Stimulated activated CD8-positive, alpha-beta memory T cell treated with anti-CD3 and anti-CD28 coated beads, Interleukin-15, amount 100 ng/mL, for 1 hour (primary cell): ENCODE results near the gene SLC12A5.

Experiments
- DNase-seq: peaks from one replicate; pipeline ENCODE4 v3.0.0-alpha.2; 2020; ENCODE audit warnings: low read depth

Gene SLC12A5

GRCh38 chr20:46006964-46007363, 22.1 kb upstream of the SLC12A5 start:
- no peak for DNase-seq

GRCh38 chr20:46007671-46008070, 21.3 kb upstream of the SLC12A5 start:
- no peak for DNase-seq

DNA sequence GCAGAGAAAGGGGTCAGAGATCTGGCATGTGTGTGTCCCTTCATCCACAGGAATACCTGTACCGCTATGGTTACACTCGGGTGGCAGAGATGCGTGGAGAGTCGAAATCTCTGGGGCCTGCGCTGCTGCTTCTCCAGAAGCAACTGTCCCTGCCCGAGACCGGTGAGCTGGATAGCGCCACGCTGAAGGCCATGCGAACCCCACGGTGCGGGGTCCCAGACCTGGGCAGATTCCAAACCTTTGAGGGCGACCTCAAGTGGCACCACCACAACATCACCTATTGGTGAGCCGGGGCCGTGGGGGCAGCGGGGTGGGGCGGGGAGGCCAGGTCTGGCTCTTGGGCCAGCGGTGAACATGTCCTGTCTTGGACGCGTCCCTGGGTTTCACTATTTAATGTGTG, 19.2 kb upstream of the SLC12A5 start:
- DNase-seq = no peak

- DNase-seq = no peak
Observed at GRCh38 chr20:46010491-46011391, 18.3 kb upstream of the SLC12A5 start.

GRCh38 chr20:46011631-46012482, 17.2 kb upstream of the SLC12A5 start:
- DNase-seq = no peak

- DNase-seq = no peak
Observed at GRCh38 chr20:46012921-46013320, 16.1 kb upstream of the SLC12A5 start.

DNA sequence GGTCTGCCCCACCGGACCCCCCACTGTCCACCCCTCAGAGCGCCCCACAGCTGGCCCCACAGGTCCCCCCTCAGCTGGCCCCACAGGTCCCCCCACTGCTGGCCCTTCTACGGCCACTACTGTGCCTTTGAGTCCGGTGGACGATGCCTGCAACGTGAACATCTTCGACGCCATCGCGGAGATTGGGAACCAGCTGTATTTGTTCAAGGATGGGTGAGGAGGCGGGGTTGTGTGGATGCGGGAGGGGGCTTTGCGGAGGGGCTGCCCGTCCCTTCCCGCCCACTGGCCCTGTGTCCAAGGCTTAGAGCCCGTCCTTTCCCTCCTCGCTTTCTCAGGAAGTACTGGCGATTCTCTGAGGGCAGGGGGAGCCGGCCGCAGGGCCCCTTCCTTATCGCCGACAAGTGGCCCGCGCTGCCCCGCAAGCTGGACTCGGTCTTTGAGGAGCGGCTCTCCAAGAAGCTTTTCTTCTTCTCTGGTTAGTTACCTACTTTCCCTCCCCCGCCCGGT, 15.6 kb upstream of the SLC12A5 start:
- no peak for DNase-seq

DNA sequence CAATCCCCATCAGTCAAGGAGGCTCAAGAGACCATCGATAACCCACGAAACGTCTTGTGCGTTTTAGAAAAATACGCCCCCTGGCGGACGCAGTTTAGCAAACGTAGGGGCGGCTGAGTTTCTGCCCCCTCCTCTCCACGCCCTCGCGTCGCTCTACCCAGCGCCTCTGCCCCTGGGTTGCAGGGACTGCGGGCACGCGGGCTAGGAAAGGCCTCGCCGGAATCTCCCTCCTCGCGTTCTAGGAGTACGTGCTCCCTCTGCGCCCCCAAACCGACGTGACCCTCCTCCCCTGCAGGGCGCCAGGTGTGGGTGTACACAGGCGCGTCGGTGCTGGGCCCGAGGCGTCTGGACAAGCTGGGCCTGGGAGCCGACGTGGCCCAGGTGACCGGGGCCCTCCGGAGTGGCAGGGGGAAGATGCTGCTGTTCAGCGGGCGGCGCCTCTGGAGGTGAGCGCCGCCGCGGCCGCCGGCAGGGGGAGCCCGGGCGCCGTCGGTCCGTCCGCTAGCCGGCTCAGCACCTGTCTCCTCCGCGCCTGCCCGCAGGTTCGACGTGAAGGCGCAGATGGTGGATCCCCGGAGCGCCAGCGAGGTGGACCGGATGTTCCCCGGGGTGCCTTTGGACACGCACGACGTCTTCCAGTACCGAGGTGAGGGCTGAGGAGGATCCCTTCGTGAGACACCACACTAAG, 15.0 kb upstream of the SLC12A5 start:
- peak; percentile 37 for DNase-seq

GRCh38 chr20:46014517-46015396, 14.3 kb upstream of the SLC12A5 start:
- DNase-seq = no peak

DNA sequence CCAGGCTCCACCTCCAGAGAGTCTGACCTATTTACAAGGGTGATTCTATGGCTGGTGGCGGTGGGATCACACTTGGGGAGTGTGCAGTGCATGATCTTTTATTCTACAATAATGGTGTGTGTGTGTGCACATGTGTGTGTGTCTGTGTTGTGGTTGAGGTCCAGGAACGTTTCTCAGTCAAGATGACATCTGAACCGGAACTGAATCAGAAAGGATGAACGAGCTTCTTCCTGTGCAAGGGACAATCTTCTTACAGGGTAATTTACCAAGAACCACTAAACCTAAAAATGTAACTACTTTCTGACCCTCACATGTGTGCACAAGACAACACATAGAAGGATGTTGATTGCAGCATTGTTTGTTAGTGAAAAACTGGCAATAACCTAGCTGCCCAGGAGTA, 11.7 kb upstream of the SLC12A5 start:
- DNase-seq = no peak

DNA sequence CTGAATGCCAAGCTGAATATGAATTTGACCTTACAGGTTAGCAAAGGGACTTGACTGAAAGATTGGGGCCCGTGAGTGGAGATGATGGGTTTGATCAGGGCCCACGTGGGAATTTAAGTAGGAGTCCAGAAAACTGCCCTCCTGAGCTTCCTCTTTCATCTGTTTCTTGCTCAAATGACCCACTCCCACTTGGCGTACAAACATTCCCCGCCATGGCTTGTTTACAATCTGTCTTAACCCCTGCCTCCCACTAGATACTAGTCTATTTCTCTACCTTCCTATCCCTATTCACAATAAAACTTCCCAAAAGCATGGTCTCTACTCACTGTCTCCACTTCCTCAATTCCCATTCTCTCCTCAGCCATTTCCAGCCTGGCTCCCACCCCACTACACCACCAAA, 10.9 kb upstream of the SLC12A5 start:
- DNase-seq = no peak

- DNase-seq = no peak
Observed at GRCh38 chr20:46018611-46019010, 10.4 kb upstream of the SLC12A5 start.

- no peak for DNase-seq
Observed at GRCh38 chr20:46020555-46020954, 8.5 kb upstream of the SLC12A5 start.

DNA sequence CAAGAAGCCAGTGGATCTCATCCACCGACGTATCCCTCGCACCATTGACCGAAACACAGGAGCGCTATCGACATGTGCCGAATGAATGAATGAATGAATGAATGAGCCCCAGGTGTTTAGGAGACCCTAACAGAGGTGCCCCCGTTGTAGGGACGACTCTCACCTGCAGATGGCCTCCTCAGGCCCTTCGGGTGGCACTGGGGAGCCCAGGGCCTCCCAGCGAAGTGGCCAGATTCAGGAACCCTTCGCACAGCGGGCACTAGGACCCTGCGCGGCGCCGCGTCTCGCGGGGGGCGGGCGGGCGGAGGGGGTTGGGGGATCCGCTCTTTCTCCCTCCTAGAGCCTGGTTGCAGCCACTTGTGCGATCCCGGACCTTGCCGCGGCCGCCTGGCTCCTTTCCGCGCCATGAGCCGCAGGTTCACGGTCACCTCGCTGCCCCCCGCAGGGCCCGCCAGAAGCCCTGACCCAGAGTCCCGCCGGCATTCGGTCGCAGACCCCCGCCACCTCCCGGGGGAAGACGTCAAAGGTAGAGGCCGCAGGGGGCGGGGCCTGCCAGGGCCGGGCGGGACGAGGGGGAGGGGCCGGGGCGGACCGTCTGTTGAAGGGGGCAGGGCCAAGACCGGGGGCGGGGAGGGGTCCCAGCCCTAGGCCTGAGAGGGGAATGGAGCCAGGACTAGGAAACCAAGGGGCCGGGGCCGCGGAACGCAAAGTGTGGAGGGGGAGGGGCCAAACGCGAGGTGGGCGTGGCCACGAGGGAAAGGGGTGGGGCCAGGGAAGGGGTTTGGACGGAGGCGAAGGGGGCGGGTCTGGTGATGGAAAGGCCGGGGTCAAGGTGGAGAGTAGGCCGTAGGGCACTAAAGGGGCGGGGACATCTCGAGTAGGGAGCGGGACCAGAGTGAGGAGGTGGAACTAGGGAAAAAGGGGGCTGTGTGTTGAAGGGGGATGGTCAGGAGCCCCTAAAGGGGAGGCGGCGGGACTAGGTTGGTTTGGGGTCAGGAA, 7.4 kb upstream of the SLC12A5 start:
- DNase-seq = no peak

- peak; percentile 56 for DNase-seq
Observed at GRCh38 chr20:46022411-46023147, 6.4 kb upstream of the SLC12A5 start.

DNA sequence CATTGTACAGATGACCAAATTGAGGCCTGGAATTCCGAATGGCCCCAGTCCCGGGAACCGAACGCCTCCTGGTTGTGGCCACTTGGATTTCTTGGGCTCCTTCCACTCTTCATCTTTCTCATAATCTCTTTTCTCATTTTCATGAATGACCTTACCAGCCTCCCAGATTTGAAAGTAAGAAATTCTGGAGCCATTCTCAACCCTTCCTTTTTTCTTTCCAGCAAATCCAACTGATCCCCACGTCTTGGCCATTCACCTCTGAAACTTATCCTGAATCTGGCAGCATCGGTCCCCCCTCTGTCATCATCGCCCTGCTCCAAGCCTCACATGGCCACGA, 5.9 kb upstream of the SLC12A5 start:
- DNase-seq = no peak

GRCh38 chr20:46023999-46024398, 5.0 kb upstream of the SLC12A5 start:
- no peak for DNase-seq

DNA sequence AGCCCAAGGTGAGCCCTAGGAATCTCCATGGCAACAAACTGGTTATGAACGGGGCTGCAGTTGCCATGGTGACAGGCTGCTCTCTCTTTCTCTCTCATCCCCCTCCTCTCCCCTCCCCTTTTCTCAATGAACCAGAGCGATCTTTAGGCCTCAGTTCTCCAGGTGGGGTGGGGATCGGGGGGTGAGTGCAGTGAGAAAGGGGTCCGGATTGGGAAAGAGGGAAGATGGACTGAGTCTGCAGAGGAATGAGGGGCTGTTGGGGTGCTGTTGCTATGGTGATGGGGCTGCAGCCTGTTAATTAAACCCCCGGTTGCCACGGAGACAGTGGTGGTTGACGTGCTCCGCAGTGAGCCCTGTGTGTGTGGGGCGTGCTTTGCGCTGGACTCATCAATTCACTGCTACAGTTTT, 3.6 kb upstream of the SLC12A5 start:
- DNase-seq = no peak

GRCh38 chr20:46027245-46027853, 1.7 kb upstream of the SLC12A5 start:
- no peak for DNase-seq
